Renal cortex interstitium (tissue), 15 donors: ENCODE data around the gene ANKRD60. TPM values are rescaled to one million over a fixed set of nuclear protein-coding genes. Genes with fewer than 3 reads are reported as not detected.
A peak's percentile ranks its signal among the peaks of the same experiment; 100 is the strongest.

Experiments used
- DNase-seq, 11 donors: peaks; one replicate each; pipeline ENCODE4 v3.0.0-alpha.2; 2013; ENCODE audit warnings: low read depth in 9 of 11, low spot score in 4 of 11; ENCODE audit errors: extremely low read depth in 1 of 11
- long read RNA-seq, 16 experiments: transcript quantifications; one replicate each; lab custom pipeline, GENCODE V29; 2026
- polyA plus RNA-seq, 3 donors: library from polyadenylated mRNA; unstranded; fragments of 120-200 nt; gene quantifications; one replicate each; pipeline ENCODE4 v1.2.1, GENCODE V29; 2013; ENCODE audit not compliant: insufficient read length in 3 of 3

The ANKRD60 gene, protein sequence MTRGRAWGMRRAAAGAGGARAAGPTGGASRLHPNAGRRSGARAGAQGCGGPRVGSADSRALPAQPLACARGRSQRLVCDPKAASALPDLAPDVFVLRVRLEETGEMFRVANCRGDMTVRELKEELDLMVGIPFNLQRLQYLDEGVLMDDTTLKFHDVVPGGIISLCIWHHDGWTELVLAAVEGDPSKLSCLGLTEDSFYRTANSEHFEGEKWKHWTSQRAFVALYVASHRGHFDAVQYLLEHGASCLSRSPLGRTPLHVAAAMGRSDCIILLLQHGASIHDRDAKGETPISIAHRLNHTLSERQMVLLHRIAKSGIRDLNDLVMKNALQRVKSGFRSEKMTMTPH
- not detected for polyA plus RNA-seq
- long read RNA-seq, donor 1: 0 reads
- long read RNA-seq, donor 2: 0 reads
- long read RNA-seq, donor 3: 0 reads
- long read RNA-seq, donor 4: 0 reads
- long read RNA-seq, donor 5: 0 reads
- long read RNA-seq, donor 6: 0 reads
- long read RNA-seq, donor 7: 0 reads
- long read RNA-seq, donor 8: 0 reads
- long read RNA-seq, donor 9: 0 reads
- long read RNA-seq, donor 10: 0 reads
- long read RNA-seq, donor 11: 0 reads
- long read RNA-seq, donor 12: 0 reads
- long read RNA-seq, donor 13: 0 reads
- long read RNA-seq, donor 14: 0 reads
- long read RNA-seq, donor 15: 0 reads
- long read RNA-seq, donor 16: 0 reads

DNA sequence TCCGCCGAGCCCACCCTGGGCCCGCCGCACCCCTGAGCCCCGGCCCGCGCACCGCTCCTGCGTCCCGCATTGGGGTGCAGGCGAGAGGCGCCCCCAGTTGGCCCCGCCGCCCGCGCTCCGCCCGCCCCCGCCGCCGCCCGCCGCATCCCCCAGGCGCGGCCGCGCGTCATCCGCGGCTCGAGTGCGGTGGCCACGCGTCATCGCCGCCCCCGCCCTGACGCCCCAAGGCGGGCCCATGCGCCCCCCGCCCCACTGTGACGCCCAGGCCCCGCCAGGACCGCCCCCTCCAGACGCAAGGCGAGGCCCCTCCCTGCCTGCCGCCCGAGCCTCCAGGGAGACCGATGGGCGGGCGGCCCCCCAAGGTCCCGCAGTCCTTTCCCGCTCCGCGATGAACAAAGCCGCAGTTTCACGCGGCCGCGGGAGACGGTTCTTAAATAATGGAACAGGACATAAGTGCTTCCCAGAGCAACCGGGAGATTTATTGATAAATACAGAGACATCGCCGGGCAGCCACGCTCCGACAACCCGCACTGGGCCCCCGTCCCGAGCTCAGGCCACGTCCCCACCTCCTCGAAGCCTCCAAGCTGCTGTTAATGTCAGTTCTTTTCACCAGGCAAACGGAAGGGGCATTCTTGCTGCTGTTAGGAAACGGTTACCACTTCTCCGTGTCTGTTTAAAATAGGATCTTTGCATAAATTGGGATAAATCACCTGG, at the start of gene ANKRD60:
ANKRD60 (minus strand) TSS at position 170 of the 714 bp plus-strand sequence; CDS start at position 170, 0 bp downstream.
- DNase-seq: peak in 1 of 11 donors; percentile 46

DNA sequence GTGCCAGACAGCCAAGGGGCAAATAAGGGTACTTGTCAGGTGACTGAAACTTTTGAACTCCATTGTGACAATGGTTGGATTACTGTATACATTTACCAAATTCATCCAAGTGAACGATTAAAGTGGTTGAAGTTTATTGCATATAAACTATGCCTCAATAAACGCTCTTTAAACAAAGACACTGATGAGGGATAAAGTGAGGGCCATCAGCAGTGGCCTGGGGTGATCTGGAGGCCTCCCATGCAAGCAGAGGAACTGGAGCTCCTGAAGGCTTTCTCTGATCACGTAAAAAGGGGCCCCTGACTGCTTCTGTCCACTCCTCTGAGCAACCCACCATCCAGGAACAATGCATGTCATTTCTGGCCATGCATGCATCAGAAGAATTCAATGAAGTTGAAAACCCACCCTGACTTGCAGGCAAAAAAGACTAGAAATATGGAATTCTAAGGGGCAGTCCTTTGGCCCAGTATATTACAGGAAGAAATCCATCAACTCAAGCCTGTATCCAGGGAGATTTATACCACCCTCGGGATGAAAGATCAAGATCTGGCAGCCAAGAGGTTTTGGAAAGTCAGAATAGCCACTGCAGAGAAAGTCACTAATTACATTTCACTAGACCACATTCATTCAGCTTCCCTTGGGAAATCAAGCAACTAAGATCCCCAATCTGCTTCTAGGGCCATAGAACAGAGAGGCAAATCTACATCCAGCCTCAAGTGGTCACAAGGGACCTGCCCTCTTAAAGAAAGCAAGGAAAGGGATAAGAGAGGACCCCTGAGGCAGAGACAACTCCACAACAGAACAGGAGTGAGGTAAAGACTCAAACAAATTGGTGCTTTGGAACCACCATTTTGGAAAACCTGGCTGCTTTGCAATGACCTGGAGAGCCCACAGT, 49.4 kb upstream of the ANKRD60 start:
- peak in 10 of 11 donors; percentile 21 to 66 (median 38) for DNase-seq

GRCh38 chr20:58277107-58277506, 48.7 kb upstream of the ANKRD60 start:
- DNase-seq: no peak

GRCh38 chr20:58274384-58274783, 45.9 kb upstream of the ANKRD60 start:
- DNase-seq: no peak

DNA sequence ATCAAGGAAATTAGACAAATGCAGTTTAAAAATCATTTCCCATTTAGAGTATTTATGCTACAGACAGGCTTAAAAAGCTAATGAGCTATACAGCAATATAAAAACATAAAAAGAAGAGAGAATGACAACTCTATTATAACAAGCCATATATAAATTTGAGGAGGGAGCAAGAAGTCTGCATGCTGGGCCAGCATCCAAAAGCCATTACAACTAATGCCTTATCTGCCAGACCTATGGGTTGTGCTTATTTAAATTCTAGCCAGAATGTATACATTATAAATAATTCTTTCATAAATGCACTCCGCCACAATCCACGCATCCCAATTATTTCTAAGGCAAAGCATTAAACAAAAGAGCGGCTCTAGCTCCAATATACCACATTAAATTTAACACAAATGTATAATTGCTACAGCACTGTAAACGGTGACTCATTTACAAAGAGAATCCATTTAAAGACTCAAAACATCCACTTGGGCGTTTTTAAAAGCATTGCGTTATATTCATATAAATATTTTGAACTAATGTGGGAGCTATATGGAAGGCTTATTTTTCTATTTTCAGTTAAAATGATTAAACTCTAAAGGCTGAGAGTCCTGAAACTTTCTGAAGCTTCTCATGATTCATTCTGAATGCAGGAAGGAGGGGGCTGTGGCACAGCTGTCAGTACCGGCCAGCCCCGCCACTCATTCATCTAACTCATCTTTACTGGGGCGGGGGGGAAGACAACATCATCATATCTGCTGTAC, 43.3 kb upstream of the ANKRD60 start:
- DNase-seq: peak in 6 of 11 donors; percentile 18 to 54 (median 37)

DNA sequence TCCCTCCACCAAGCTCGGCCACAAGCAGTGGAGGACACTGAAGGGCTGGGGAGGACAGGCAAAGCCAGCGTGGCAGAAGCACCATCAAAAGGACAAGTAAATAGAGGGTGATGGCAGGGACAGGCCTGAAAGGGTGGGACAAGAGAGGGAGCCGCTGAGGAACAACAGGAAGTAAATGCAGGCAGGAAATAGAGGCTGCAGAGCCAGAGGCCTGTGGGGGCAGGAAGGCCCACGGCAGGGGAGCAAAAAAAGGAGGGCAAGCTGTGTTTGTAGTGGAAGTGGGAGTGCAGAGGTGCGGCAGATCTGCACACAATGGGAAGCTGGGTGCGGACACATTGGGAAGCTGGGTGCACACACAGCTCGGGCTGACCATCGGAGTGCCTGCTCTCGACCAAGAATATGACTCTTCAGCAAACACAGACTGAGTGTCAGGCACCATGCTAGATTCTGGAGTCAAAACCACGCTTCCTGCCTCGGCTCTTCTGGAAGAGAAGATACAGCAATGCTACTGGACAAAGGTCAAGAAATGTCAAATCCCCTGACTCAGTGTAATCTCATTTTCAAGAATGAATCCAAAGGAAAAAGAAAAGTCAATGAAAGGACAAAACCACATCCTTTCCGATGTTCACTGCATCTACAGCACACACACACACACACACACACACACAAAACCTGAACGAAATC, 40.6 kb upstream of the ANKRD60 start:
- no peak for DNase-seq

- no peak for DNase-seq
Measured at GRCh38 chr20:58268421-58268821, 40.0 kb upstream of the ANKRD60 start.

GRCh38 chr20:58267389-58268215, 39.1 kb upstream of the ANKRD60 start:
- no peak for DNase-seq

DNA sequence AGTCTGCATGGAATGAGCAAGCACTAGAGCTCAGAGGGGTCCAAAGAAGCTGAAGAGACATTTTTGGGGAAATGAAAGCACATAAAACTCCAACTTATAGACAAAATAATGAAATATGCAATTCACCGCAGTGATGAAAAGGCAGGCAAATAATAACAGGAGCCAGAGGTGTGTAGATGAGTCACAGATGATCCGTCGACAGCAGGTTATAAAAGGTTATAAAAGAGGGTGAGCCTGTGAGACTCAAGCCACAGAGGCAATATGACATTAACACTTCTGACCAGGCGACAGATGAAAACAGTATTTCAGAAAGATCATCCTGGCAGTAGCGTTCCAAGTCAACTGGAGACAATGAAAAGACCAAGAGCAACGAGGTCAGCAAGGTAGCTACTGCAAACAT, 35.8 kb upstream of the ANKRD60 start:
- DNase-seq: no peak

DNA sequence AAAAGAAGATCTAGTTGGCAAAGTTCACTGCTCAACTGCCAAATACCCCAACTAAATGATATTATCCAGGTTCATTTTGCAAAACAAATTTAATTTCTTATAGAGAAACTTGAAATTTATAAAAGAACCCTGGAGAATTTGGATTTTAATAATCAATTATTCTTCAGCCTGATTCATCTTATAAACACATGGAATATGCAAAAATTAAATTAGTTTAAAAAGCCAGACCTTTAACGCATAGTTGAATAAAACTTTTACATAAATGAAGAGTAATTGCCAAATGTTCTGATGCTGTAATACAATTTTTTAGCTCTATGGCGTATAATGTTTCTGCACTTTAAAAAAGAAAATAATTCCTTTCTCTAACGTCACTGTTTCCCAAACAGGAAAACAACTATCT, 33.2 kb upstream of the ANKRD60 start:
- no peak for DNase-seq

- no peak for DNase-seq
Measured at GRCh38 chr20:58260006-58260405, 31.6 kb upstream of the ANKRD60 start.

GRCh38 chr20:58256842-58257241, 28.4 kb upstream of the ANKRD60 start:
- DNase-seq: no peak

- DNase-seq: no peak
Measured at GRCh38 chr20:58256307-58256706, 27.9 kb upstream of the ANKRD60 start.

DNA sequence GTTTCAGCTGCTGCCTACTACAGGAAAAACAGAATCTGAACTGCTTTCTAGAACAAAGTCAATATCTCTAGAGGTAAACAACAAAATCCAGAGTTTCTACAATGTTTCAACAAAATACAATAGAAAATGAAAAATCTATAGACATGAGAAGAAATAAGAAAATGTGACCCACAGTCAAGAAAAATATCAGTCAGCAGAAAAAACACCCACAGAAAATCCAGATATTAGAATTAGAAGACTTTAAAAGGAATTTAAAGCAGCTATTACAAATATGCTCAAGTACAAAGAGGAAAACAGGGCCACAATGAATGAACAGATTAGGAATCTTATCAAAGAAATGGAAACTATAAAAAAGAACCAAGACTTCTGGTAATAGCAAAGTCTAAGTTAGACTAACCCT, 26.4 kb upstream of the ANKRD60 start:
- no peak for DNase-seq

GRCh38 chr20:58251979-58252591, 23.6 kb upstream of the ANKRD60 start:
- DNase-seq: no peak

DNA sequence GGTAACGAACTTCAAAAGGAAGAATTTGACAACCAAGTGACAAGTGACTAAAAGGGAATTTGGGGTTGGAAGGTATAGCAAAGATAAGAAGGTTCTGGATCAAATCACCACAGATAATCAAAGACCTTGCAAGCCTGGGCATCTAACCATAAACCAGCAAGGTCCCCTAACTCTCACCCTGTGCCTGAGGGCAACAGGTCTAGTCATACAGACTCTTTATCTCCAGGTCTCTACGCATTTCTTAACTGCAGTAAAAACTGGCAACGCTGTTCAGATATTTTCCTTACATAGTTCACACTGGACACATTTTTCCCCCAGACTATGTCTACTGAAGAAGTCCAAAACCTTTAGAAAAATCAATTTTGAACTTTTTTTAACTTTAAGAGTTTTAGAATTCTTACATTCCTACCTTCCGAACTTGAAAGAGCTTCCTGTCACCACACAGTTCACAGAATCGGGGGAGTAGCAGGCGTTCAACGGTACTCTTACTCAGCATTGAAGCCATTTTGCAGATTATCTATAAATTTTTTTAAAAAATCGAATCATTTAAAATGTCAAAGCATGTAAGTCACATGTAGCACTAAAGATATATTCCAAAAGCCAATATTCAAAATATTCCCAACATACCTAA, 23.0 kb upstream of the ANKRD60 start:
- DNase-seq: no peak
